CD14-positive monocyte (primary cell): ENCODE results near the gene TMEM170A. TPM values are rescaled to one million over a fixed set of nuclear protein-coding genes. Genes with fewer than 3 reads are reported as not detected.
"Not testable (repeated sequence)": the region's sequence is repeated elsewhere in the genome, so short reads cannot be mapped to it uniquely, and the experiment has no call there.

Experiments used
- DNase-seq, 3 donors: peaks; one replicate each; pipeline ENCODE4 v3.0.0-alpha.2; 2011 to 2022
- H2AFZ ChIP-seq: 2 replicates; pipeline ENCODE4 v1.6.0; 2012; ENCODE audit warnings: mild to moderate bottlenecking, low read depth, low read length, inconsistent platforms; ENCODE audit not compliant: insufficient read depth, poor library complexity, severe bottlenecking
- H3K27ac ChIP-seq, 2 donors: 1 replicate in 1 of 2; 2 replicates in 1 of 2; pipeline ENCODE4 v1.5.1; 2012 to 2013; ENCODE audit warnings: low read length in 2 of 2, control low read depth in 1 of 2, inconsistent platforms in 1 of 2, low read depth in 1 of 2, mild to moderate bottlenecking in 1 of 2
- H3K27me3 ChIP-seq, 2 donors: one replicate each; pipeline versions ENCODE4 v1.6.0 to v1.6.1; 2011 to 2013; ENCODE audit warnings: low read length in 2 of 2; ENCODE audit not compliant: control insufficient read depth in 2 of 2, insufficient read depth in 2 of 2
- H3K36me3 ChIP-seq, 2 donors: replicated peaks in 1 of 2; 1 replicate in 1 of 2; 2 replicates in 1 of 2; pipeline versions ENCODE4 v1.5.1 to v1.6.1; 2012 to 2013; ENCODE audit warnings: low read length in 2 of 2, control low read depth in 1 of 2, inconsistent platforms in 1 of 2, mild to moderate bottlenecking in 1 of 2; ENCODE audit not compliant: insufficient read depth in 2 of 2, control insufficient read depth in 1 of 2
- H3K4me1 ChIP-seq, 2 donors: 1 replicate in 1 of 2; 2 replicates in 1 of 2; pipeline versions ENCODE4 v1.5.1 to v1.6.1; 2012 to 2013; ENCODE audit warnings: low read length in 2 of 2, control low read depth in 1 of 2, inconsistent platforms in 1 of 2, mild to moderate bottlenecking in 1 of 2, moderate library complexity in 1 of 2; ENCODE audit not compliant: insufficient read depth in 2 of 2, control insufficient read depth in 1 of 2
- H3K4me2 ChIP-seq: replicated peaks from 2 replicates; pipeline ENCODE3; 2012; ENCODE audit warnings: low read length, moderate library complexity, mild to moderate bottlenecking; ENCODE audit not compliant: poor library complexity, severe bottlenecking; ENCODE audit errors: extremely low read depth
- H3K4me3 ChIP-seq, 3 experiments: fragments of 200-600 bp in 1 of 3; sonication (generic) in 1 of 3; replicated peaks in 1 of 3; 1 replicate in 2 of 3; 2 replicates in 1 of 3; pipeline ENCODE4 v1.5.1; 2011 to 2013; ENCODE audit warnings: low read length in 3 of 3, mild to moderate bottlenecking in 3 of 3, control low read depth in 2 of 3, low read depth in 2 of 3, inconsistent platforms in 1 of 3, moderate library complexity in 1 of 3
- H3K79me2 ChIP-seq: 2 replicates; pipeline ENCODE4 v1.6.0; 2012; ENCODE audit warnings: mild to moderate bottlenecking, control low read depth, inconsistent platforms, low read length, moderate library complexity; ENCODE audit not compliant: insufficient read depth
- H3K9ac ChIP-seq: 2 replicates; pipeline ENCODE4 v1.6.0; 2017; ENCODE audit warnings: low read length, mild to moderate bottlenecking; ENCODE audit not compliant: insufficient read depth, poor library complexity, severe bottlenecking
- H3K9me3 ChIP-seq, 2 donors: replicated peaks in 1 of 2; 1 replicate in 1 of 2; 2 replicates in 1 of 2; pipeline versions ENCODE4 v1.5.1 to v1.6.1; 2012 to 2013; ENCODE audit warnings: low read length in 2 of 2, control low read depth in 1 of 2; ENCODE audit not compliant: control insufficient read depth in 1 of 2, insufficient read depth in 1 of 2
- H4K20me1 ChIP-seq: 2 replicates; pipeline ENCODE4 v1.6.0; 2012; ENCODE audit warnings: mild to moderate bottlenecking, low read length, control low read depth, moderate library complexity; ENCODE audit not compliant: insufficient read depth
- H3K27ac Mint-ChIP-seq, 7 donors: one replicate each; pipeline ENCODE4 v1.8.0; 2020; ENCODE audit warnings: mild to moderate bottlenecking in 7 of 7, mixed read lengths in 7 of 7, moderate library complexity in 6 of 7, inconsistent platforms in 2 of 7
- H3K27me3 Mint-ChIP-seq, 3 donors: one replicate each; pipeline ENCODE4 v1.8.0; 2021 to 2022; ENCODE audit warnings: low read depth in 3 of 3, mild to moderate bottlenecking in 3 of 3, mixed read lengths in 3 of 3, moderate library complexity in 3 of 3, inconsistent platforms in 1 of 3
- H3K36me3 Mint-ChIP-seq, 2 donors: one replicate each; pipeline ENCODE4 v1.8.0; 2020; ENCODE audit warnings: mixed read lengths in 2 of 2, inconsistent platforms in 1 of 2, mild to moderate bottlenecking in 1 of 2
- H3K4me1 Mint-ChIP-seq: one replicate; pipeline ENCODE4 v1.8.0; 2020; ENCODE audit warnings: mild to moderate bottlenecking, mixed read lengths
- H3K4me3 Mint-ChIP-seq, 2 donors: one replicate each; pipeline ENCODE4 v1.8.0; 2020; ENCODE audit warnings: mild to moderate bottlenecking in 2 of 2, mixed read lengths in 2 of 2, moderate library complexity in 1 of 2
- H3K9me3 Mint-ChIP-seq, 7 donors: one replicate each; pipeline ENCODE4 v1.8.0; 2020 to 2022; ENCODE audit warnings: mixed read lengths in 7 of 7, mild to moderate bottlenecking in 6 of 7, moderate library complexity in 6 of 7, inconsistent platforms in 2 of 7
- CTCF ChIP-seq: fragments of 200-600 bp; IDR thresholded peaks from one replicate; pipeline ENCODE4 v1.8.0; 2022; ENCODE audit warnings: antibody characterized with exemption, mild to moderate bottlenecking
- WGBS: methylation state at CpG from one replicate; pipeline ENCODE4 v1.1.5; 2013; ENCODE audit warnings: missing lambda C conversion rate; ENCODE audit not compliant: insufficient coverage; 5-methylcytosine and 5-hydroxymethylcytosine counted together
- intact Hi-C, 2 donors: fragments of 100-400 bp; cut with micrococcal nuclease; formaldehyde crosslinking; loops; one replicate each; pipeline versions ENCODE4 v1.15.0 to v1.15.1; 2023
- polyA plus RNA-seq, 3 donors: library from polyadenylated mRNA; depleted of rRNA in 1 of 3; unstranded in 2 of 3; stranded (reverse) in 1 of 3; fragments of 300-500 nt in 2 of 3; fragments of >200 nt in 1 of 3; fragmentation: Illumina TruSeq in 2 of 3; gene quantifications; 1 replicate in 2 of 3; 2 replicates in 1 of 3; pipeline ENCODE4 v1.2.3, GENCODE V29; 2012 to 2021

The TMEM170A gene
- polyA plus RNA-seq, 3 donors, result 17.9 to 31.6 (median 25.4) TPM

- peaks cover 11 to 22% (median 12%) of the 10 kb centered on the region in 3 donors for H3K27me3 Mint-ChIP-seq
- Histone ChIP-seq H2AFZ (no peak overlapping the region), H3K4me1 (peaks cover 10 to 12% of the 10 kb centered on the region in 2 donors), H3K4me3 (no peak overlapping the region), H3K36me3 (no peaks in the 10 kb centered on the region), H4K20me1 (no peaks in the 10 kb centered on the region), H3K27ac (no peak overlapping the region), H3K9me3 (no peaks in the 10 kb centered on the region), H3K27me3 (peaks cover 0 to 7% of the 10 kb centered on the region in 2 donors), H3K4me2 (no peak overlapping the region), H3K79me2 (no peaks in the 10 kb centered on the region), H3K9ac (no peak overlapping the region)
- intact Hi-C loops, result no loop called here
- no peak for TF ChIP-seq CTCF
- H3K27ac Mint-ChIP-seq, result no peak overlapping the region
- no peaks in the 10 kb centered on the region for H3K9me3 Mint-ChIP-seq
- DNase-seq, result no peak
- 96% methylated on average over 3 of the region's 5 CpGs for WGBS
- H3K4me1 Mint-ChIP-seq, result peaks cover 9% of the 10 kb centered on the region
- no peak overlapping the region for H3K4me3 Mint-ChIP-seq
- no peaks in the 10 kb centered on the region for H3K36me3 Mint-ChIP-seq
Measured at GRCh38 chr16:75501359-75501758, 36.9 kb upstream of the TMEM170A start.

GRCh38 chr16:75498605-75499322 is 34.3 kb upstream of the TMEM170A start:
- H3K4me1 Mint-ChIP-seq, H3K9me3 Mint-ChIP-seq, H3K4me3 ChIP-seq, H3K4me2 ChIP-seq, intact Hi-C loops, H3K9me3 ChIP-seq, H3K36me3 ChIP-seq, DNase-seq, H3K27ac Mint-ChIP-seq, H3K36me3 Mint-ChIP-seq, H2AFZ ChIP-seq, H3K9ac ChIP-seq, H4K20me1 ChIP-seq, H3K79me2 ChIP-seq, H3K4me3 Mint-ChIP-seq, H3K27ac ChIP-seq: not testable (repeated sequence)
- H3K27me3 Mint-ChIP-seq, result peaks cover 24 to 43% (median 38%) of the 10 kb centered on the region in 3 donors
- Histone ChIP-seq H3K27me3 (peaks cover 11 to 29% of the 10 kb centered on the region in 2 donors), H3K4me1 (peaks cover 5 to 10% of the 10 kb centered on the region in 2 donors)
- WGBS, result no CpG with 5 or more reads among the region's 13 CpGs
